Measurements from ENCODE around the gene LUC7L. TPM values are rescaled to one million over a fixed set of nuclear protein-coding genes. Genes with fewer than 3 reads are reported as not detected.

LUC7L gene
- total RNA-seq, 6 experiments from 2014 or later = 18.9 to 30.2 (median 20.4) TPM

DNA sequence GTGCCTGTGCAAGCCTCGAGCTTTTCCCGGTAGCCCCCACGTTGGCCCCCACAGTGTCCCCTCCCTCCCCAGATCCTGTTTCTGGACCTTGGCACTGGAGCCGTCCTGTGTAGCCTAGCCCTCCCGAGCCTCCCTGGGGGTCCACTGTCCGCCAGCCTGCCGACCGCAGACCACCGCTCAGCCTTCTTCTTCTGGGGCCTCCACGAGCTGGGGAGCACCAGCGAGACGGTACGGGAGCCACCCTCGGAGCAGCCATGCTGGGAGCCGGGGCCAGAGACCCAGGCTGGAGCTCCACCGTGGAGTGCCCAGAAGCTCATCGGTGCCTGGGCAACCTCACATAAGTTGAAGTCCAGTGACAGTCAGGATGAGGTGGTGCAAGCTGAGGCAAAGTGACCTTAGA is 34.7 kb upstream of the LUC7L start:
- peaks cover 0 to 32% (median 2%) of the 10 kb centered on the region in 4 donors for H3K36me3 ChIP-seq
- no peaks in the 10 kb centered on the region for H3K9me3 ChIP-seq
- peak in 1 of 3 donors; percentile 19 for DNase-seq
- H3K27ac ChIP-seq = no peak overlapping the region
- H3K27me3 ChIP-seq = no peaks in the 10 kb centered on the region
- H3K4me1 ChIP-seq = no peaks in the 10 kb centered on the region
- 93% methylated on average over 7 of the region's 17 CpGs for WGBS (ENCODE audit: insufficient coverage, low coverage, low lambda C conversion rate, missing lambda C conversion rate)
- TF ChIP-seq POLR2A (IDR thresholded peaks at IDR 0.05) (no peak), CTCF (IDR thresholded peaks at IDR 0.05) (no peak)
- no peak overlapping the region for H3K4me3 ChIP-seq
- ATAC-seq = no peak
- intact Hi-C loops (cut with DNase I) = no loop called here

DNA sequence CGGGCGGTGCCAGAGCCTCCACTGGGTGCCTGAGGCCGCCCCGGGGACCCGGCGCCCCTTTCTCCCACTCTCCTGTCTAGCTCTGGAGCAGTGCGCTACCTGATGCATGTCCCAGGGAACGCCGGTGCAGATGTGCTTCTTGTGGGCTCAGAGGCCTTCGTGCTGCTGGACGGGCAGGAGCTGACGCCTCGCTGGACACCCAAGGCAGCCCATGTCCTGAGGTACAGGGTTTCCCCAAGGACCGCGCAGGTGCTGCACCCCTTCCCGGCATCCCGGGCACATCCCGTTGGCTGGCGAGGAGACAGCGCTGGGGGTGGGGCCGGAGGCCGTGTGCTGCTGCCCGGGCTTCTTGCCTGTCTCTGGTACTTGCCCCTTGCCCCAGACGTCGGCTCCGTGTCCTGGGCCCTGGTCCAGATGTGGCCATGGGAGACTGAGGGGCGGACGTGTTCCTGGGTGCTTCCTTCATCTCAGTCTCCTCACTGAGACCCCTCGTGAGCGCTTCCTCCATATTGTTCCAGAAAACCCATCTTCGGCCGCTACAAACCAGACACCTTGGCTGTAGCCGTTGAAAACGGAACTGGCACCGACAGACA is 34.0 kb upstream of the LUC7L start:
- Histone ChIP-seq H3K4me1 (no peaks in the 10 kb centered on the region), H3K9me3 (no peaks in the 10 kb centered on the region), H3K36me3 (peaks cover 0 to 32% (median 2%) of the 10 kb centered on the region in 4 donors), H3K27me3 (no peaks in the 10 kb centered on the region), H3K4me3 (no peak overlapping the region), H3K27ac (no peak overlapping the region)
- WGBS (ENCODE audit: insufficient coverage, low coverage, low lambda C conversion rate, missing lambda C conversion rate) = 89% methylated on average over 14 of the region's 35 CpGs
- intact Hi-C loops (cut with DNase I) = no loop called here
- ATAC-seq (no peak), DNase-seq (no peak)
- TF ChIP-seq POLR2A (IDR thresholded peaks at IDR 0.05) = no peak
- no peak for TF ChIP-seq CTCF (IDR thresholded peaks at IDR 0.05)

DNA sequence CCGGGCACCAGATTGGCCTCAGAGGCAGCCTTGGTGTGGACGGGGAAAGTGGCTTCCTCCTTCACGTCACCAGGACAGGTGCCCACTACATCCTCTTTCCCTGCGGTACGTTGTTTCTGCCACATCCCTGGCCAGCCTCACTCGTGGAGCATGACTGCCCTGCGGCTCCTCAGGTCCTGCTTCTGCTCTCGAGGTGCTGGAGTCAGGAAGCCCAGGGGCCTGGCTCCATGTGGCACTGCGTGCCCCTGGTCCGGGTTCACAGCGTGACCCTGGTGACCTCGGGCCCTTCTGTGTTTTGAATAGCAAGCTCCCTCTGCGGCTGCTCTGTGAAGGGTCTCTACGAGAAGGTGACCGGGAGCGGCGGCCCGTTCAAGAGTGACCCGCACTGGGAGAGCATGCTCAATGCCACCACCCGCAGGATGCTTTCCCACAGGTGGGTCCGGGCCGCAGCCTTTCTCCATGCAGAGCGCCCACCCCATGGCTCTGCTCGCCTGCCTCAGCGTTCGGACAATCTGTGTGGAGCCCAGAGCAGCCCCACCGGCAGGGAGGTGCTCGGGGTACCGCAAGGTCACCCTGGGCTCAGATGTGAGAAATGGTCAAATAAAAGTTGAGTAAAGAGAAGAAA is 33.0 kb upstream of the LUC7L start:
- intact Hi-C loops (cut with DNase I) = no loop called here
- DNase-seq (no peak), ATAC-seq (no peak)
- Histone ChIP-seq H3K27me3 (no peaks in the 10 kb centered on the region), H3K27ac (no peak overlapping the region), H3K4me3 (no peak overlapping the region), H3K36me3 (peaks cover 0 to 32% (median 2%) of the 10 kb centered on the region in 4 donors), H3K9me3 (no peaks in the 10 kb centered on the region), H3K4me1 (no peaks in the 10 kb centered on the region)
- 91% methylated on average over 12 of the region's 29 CpGs for WGBS (ENCODE audit: insufficient coverage, low coverage, low lambda C conversion rate, missing lambda C conversion rate)
- no peak for TF ChIP-seq POLR2A (IDR thresholded peaks at IDR 0.05)
- TF ChIP-seq CTCF (IDR thresholded peaks at IDR 0.05) = no peak

- H3K27me3 ChIP-seq = no peaks in the 10 kb centered on the region
These were observed 31.9 kb upstream of the LUC7L start for GRCh38 chr16:261031-261691.

More at GRCh38 chr16:261031-261691, 31.9 kb upstream of the LUC7L start:
- ATAC-seq (no peak), DNase-seq (peak in 1 of 3 donors; percentile 47)
- WGBS (ENCODE audit: insufficient coverage, low coverage, low lambda C conversion rate, missing lambda C conversion rate) = 90% methylated on average over 2 of the region's 28 CpGs
- Histone ChIP-seq H3K9me3 (no peaks in the 10 kb centered on the region), H3K36me3 (peaks cover 0 to 32% (median 3%) of the 10 kb centered on the region in 4 donors), H3K4me1 (no peaks in the 10 kb centered on the region), H3K4me3 (no peak overlapping the region), H3K27ac (no peak overlapping the region)
- intact Hi-C loops (cut with DNase I) = no loop called here
- no peak for TF ChIP-seq CTCF (IDR thresholded peaks at IDR 0.05)
- no peak for TF ChIP-seq POLR2A (IDR thresholded peaks at IDR 0.05)
